Measurements from ENCODE around the gene CFAP90.

The CFAP90 gene, protein sequence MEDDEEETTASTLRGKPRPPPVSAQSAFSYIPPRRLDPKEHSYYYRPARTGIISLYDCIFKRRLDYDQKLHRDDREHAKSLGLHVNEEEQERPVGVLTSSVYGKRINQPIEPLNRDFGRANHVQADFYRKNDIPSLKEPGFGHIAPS

DNA sequence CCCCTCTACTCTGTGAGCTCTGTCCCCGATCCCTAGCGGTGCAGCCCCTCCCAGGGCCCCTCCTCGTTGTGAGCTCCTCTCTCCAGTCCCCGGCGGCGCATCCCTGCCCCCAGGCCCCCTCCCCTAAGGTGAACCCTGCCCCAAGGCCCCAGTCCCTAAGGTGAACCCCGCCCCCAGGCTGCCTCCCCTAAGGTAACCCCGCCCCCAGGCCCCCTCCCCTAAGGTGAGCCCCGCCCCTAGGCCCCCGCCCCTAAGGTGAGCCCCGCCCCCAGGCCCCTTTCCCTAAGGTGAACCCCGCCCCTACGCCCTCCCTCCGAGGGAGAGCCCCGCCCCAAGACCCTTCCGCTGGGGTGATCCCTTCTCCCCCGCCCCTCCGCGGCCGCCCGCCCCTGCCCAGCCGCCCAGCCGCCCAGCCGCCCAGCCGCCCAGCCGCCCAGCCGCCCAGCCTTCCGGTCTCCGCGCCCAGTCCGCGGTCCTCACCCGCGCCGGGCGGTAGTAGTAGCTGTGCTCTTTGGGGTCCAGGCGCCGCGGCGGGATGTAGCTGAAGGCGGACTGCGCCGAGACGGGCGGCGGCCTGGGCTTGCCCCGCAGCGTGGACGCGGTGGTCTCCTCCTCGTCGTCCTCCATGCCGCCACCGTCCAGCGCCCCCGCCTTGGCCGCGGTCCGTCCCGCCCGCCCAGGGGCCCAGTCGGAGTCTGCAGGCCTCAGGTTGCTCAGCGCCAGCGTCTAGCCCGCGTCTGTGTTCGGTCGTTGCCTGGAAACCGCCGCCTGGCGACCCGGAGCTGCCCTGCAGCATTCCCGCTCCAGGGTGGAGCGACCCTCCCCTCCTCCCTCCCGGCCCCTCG lies at the start of gene CFAP90:
CFAP90 (minus strand) TSS at position 739 of the 845 bp plus-strand sequence; CDS start at position 627, 112 bp downstream.
- DNase-seq, result no peak

DNA sequence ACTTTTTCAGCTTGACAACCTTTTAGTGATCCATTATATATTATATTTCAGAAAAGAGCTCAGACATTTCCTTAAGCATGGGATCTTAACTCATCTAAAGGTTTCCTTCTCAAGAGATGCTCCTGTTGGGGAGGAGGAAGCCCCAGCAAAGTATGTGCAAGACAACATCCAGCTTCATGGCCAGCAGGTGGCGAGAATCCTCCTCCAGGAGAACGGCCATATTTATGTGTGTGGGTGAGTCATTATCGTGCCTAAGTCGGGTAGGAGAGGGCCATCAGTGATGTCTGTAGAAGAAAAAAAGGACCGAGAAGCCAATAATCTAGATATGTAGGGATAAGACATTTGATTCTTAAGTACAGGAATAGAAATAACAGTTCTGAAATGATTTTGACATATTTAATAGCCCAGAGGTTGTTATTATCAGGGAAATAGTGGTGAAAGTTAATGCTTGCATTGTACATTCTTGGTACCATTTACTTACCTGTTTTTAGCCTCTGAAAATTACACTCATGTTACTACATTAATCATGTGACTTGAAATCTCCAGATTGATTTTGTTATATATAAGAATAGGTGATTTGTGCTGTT lies 46.2 kb upstream of the CFAP90 start:
- peak; percentile 59 for DNase-seq

DNA sequence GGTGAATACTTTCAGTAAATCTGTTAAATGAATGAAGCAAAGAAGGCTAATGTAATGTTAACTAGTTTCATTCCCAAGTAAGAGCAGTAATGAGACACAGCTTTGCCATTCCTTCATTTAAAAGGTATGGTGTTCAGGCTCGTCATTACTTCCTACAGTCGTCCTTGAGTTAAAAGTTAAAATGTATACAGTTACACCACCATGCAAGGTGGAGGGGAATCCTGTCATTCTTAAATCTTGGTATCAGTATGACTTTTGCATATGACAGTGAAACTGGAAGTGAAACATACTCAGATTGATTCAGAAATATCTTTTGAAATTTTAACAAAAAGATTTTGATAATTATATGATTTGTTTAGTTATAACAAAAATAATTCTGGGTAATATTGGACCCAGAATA lies 43.9 kb upstream of the CFAP90 start:
- no peak for DNase-seq

DNA sequence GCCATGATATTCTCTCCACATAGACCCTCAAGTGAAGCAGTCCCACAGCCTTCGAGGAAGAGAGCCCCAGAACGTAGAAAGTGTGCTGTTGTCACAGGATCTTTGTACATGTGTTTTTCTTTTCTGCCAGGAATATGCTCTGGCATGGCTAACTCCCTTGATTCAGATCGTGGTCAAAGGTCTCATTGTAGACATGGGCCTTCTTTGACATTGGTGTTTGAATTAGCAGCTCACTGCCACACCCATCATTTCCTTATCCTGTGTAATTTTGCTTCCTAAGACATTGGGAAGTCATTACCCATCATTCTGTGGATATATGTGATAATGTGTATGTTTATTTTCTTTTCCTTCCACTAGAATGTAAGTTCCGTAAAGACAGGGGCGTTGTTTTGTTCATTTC lies 43.5 kb upstream of the CFAP90 start:
- no peak for DNase-seq

DNA sequence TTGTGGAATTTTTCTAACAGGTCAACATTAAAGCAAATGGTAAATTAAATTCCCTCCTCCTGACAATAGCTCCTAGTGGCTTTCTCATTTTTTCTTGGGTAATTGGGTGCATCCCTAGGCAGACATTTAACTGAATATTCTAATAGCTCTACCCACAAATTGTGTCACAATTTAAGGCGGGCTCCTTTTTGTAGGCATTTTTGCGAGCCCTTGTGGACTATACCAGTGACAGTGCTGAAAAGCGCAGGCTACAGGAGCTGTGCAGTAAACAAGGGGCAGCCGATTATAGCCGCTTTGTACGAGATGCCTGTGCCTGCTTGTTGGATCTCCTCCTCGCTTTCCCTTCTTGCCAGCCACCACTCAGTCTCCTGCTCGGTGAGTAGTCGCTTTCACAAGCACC lies 38.0 kb upstream of the CFAP90 start:
- no peak for DNase-seq

DNA sequence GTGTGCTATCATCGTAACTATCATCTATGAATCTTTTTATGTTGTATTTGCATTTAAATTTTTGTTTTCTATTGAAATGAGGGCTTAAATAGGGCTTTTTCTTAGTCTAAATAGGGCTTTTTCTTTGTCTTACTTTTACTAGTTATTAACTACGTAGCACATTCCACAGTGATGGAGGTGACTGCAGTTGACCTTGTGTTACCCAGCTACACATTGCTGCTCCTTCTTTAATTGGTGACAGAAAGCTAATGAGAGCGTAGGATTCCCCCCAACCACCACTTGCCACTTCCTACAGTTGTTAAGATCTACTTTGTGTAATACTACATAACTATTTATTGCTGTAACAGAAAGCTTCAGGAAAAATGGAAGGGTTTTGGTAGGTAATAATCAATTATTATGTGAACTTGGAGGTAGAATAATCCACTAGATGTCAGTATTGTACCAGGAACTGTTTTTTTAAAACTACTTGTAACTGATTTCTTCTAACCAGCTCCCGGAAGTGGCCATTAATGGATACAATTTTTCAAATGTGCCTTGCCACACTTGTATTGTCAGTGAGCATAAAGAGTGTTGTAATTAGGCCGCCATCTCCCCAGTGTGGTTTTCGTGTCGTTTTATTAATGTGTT lies 36.0 kb upstream of the CFAP90 start:
- DNase-seq, result peak; percentile 61

DNA sequence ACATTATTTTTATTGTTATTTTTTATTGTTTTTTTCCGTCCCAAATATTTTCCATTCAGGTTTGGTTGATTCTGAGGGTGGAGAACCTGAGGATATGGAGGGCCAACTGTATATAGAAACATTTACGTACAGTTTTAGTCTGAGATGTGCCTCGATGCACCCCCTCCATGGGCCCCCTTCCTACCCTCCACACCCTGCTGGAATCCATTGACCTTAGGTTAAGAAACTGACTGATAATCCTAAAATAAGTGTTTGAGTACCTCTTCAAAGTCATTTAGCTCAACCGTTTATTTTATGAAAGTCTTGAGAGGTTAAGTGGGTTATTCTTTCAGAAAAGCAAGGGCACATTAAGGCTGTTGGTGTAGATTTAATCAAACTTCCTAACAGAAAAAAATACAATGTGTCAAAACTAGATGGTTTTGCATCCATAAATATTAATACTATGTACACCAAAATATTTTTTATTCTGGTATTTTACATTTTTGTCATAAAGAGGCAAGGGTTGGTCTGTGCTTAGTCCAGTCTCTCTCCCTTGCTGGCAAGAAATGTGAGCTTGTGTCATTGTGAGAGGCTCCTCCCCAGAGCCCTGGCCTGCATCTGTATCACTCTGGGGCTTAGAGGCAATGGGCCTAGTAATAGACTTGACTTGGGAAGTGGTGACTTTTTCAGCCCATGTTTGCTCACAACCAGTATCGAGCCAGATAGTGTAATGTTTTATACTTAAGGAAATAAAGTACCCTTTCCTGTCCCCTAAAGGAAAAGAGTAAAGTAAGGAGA lies 33.7 kb upstream of the CFAP90 start:
- DNase-seq, result no peak

DNA sequence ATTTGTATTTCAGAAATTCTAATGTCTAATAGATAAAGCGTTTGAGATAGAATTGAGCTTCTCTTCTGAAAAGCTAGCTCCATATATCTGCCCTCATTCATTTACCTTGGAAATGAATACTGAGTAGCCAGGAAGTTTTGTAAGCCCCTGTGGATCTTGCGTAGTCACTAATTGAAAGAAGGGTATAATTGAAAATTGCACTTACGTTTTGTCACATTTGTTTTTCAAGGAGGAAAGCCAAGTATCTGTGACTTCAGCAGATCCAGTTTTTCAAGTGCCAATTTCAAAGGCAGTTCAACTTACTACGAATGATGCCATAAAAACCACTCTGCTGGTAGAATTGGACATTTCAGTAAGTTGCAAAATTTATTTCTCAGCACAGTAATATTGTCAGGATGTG lies 32.0 kb upstream of the CFAP90 start:
- no peak for DNase-seq

DNA sequence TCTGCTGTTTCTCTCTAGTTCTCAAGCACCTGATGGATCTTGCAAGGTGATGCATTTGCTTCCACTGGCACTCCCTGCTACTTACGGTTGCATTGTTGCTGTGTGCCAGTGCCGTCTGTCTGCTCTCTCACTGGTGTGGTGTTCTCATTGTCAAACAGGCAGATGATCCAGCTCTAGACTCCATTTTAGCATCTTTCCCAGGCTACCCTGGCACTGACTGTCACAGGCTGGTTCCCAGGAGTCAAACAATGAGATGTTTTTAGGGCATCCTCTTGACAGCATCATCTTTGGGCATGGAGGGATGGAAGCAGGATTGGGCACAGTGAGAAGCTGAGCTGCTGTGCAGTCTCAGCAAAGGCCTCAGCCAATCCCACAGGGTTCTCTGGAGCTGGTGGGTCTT lies 30.9 kb upstream of the CFAP90 start:
- no peak for DNase-seq

DNA sequence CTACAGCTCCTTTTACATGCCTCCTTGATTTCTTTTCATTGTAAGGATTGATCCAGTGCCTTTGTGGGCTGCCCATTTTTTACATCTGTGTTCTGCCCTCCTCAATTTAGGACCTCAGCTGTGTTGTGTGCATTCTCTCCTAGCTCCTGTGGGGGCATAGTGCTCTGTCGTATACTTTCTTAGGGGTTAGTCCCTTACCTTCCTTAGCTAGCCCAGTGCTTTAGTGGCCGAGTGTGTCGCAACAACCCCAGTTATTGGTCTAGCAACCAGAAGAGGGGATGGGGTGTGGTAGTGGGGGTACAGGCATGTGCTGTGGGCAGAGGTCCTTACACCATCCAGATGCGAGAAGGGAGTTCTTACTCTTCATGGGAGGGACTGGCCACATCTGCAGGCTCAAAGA lies 30.2 kb upstream of the CFAP90 start:
- no peak for DNase-seq

DNA sequence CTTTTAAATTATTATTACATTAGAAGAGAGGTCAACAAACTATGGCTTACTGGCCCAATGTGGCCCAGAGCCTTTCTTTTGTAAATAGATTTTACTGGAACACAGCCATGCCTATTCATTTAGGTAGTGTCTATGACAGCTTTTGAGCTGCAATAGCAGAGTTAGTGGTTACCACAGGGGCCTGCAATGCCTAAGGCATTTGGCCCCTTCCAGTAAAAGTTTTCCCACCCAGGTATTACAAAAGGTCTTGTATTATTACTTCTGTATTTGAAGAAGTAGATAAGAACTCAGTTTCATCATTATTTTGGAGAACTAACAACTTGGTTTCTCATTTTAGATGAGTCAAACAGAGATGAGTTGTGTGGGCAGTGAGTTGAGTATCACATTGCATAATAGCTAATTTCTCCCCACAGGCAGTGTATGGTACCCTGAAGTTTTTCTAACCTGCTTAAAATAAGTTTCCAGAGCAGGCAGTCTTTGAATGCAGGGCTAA lies 27.5 kb upstream of the CFAP90 start:
- no peak for DNase-seq

DNA sequence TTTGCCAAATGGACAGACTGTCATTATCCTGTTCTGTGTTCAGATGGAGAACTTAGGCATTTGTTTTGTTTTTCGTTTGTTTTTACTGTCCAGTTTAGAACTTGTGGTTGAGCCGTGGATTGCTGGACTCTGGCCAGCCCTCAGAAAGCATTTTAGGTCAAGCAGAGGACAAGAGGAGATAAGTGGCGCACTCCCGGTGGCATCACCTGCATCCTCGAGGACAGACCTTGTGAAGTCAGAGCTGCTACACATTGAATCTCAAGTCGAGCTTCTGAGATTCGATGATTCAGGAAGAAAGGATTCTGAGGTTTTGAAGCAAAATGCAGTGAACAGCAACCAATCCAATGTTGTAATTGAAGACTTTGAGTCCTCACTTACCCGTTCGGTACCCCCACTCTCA lies 26.9 kb upstream of the CFAP90 start:
- no peak for DNase-seq

DNA sequence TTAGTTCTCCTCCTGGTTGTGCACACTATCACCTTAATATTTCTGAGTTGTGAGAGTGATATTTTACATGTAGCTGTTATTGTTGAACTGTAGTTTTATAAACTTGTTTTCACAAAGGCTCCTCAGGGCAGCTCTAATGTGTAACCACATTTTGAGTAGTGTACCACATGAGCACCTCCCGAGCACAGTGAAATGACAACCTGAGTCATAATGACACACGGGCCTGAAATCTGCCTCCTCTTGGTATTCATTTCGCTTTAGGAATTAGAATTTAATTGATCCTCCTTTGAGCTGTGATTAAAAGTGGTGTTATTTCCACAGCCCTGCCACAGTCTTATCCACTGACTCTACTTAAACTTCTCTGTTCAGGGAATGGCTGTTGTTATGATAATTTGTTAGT lies 25.9 kb upstream of the CFAP90 start:
- no peak for DNase-seq

DNA sequence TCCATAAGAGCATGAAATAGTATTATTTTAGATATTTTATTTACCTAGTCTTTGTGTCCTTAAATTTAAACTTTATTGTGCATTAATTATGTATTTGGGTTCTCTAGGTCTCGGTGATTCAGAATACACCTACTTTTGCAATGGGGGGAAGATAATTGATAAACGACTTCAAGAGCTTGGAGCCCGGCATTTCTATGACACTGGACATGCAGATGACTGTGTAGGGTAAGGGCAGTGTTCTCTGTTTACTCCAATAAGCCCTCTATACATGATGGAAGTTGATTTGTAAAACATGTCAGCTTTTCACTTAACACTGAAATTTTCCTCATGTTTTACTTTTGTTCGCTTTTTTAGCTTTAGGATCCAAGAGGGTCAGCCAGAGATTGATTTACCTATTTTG lies 24.2 kb upstream of the CFAP90 start:
- DNase-seq, result no peak

DNA sequence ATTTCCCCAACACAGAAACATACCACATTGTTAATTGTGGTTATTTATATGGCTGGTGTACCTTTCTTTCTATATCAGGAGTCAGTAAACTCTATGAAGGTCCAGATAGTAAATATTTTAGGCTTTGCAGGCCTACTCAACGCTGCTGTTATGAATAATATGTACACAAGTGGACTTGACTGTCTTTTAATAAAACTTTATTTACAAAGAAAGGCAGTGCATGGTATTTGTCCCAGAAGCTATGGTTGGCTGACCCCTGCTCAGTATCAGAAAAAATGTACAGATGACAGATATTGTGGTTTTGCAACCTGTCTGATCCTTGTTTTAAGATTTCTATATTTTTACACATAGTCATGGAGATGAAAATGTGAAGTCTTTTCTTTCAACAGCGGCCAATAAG lies 23.7 kb upstream of the CFAP90 start:
- DNase-seq, result no peak

DNA sequence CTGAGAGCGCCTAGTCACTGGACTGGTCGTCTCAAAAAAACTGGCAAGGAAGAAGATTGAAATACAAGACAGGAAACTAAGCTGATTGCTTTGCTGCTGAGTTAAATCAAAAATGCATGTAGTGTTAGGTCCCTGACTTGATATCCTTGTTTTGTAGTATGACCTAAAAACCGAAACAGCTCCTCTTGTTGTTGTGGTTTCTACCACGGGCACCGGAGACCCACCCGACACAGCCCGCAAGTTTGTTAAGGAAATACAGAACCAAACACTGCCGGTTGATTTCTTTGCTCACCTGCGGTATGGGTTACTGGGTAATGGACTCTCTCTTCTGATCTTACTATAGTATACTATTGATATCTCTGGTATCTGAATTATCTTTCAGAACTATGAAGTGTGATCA lies 22.3 kb upstream of the CFAP90 start:
- no peak for DNase-seq

DNA sequence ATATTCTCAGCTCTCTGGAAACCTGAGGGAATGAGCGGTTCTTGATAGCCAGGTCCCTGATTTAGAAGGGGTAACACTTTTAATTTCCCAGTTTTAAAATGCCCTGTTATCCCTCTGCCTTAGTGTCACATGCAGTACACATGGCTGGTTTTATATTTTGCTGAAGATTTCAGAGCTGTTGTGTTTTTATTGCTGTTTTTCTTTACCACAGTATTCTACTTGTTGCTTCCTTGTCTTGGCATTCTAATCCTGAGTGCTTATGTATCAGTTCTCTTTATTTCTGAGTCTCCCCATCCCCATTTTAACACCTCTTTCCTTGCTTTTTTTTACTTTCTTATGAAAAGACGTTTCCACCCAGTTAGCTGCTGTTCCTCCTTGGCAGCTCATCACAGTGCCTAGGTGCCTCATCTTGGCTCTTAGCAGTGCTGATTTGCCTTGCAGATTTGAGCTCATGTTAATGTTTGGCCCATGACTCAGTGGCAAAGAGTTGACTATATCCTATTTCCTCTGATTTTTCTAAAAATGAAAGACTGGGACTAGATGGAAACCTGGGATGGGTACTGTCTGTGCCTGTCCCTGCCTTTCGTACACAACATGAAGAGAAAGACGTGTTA lies 21.7 kb upstream of the CFAP90 start:
- DNase-seq, result no peak

DNA sequence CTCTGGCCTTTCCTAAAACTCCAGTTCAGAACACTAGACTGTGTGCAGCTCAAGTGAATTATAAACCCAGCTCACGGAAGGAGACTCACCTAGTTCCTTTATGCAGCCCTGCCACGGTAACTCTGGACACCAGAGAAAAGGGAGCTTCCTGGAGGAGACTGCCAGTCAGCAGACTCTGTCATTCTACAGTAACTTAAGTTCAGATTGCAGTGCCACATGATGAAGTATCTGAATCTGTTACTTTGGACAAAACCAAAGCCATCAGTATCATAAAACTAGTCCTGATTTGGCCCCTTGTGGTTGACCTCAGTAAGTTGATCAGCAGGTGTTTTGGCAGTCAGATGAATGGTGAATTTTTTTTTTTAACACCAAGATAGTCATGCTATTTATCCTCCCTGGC lies 20.7 kb upstream of the CFAP90 start:
- DNase-seq, result peak; percentile 16

DNA sequence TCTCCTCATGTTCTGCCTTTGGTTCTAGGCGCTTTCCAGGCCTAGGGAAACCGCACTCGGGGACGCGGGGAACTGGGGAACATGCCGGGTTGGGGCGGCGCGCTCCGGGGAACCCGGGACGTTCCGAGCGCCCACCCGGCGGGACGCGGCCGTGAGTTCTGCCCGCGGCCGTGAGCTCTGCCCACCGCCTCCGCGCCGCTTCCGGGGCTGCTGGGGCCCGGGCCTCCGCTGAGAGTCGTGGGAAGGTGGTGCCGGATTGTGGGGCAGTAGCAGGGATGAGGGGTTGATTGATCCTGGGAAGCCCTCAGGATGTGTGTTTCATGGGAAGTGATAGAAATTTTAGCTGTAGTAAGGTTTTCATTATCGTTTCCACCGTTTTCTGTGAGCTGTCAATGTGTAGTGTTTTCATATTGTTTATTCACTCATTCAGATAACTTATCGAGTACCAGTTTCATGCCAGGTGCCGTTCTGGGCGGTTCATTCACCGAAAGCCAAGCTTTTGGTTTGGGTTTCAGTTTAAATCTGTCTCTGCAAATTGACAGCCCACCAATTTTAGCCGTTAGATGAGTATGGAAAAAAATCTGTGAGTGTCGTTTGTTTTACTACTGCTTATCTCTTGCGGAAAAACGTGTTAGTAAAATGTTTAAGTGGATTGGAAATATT lies 18.7 kb upstream of the CFAP90 start:
- DNase-seq, result peak; percentile 32

DNA sequence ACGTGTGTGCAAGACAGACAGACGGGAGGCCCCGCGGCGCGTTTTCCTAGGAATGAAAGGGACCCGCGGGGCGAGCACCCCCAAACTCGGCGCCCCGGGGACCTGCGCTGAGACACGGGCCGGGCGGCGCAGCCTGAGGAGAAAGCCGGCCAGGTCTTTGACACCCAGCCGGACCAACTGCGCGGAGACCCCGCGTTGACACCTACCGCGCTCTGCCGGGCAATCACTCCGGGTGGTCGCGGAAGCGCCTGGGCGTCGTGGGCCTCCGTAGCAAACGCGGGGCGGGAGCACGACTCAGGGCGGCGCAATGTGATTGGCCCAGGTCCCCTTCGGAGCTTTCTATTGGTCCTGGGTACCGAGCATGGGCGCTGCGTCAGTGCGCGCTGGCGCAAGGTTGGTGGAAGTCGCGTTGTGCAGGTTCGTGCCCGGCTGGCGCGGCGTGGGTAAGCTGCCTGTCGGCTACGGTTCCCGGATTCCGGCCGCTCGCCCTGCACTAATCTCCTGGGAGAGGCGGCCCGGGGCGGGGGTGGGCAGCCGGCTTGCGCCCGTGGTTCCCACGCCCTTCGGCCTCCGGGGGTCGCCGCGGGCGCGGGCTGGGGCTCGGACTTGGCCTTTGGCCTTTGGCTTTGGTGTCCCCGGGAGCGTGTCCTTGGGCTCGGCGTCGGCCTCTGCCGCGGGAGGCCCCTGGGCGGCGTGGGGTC lies 18.0 kb upstream of the CFAP90 start, which contains the start of the genes FASTKD3 and MTRR:
FASTKD3 (minus strand) TSS at position 259 of the 701 bp plus-strand sequence. CDS start 948 bp downstream, outside the sequence.
MTRR (plus strand) TSS at position 376 of the 701 bp plus-strand sequence. CDS start 1,647 bp downstream, outside the sequence.
- DNase-seq, result peak; percentile 93

DNA sequence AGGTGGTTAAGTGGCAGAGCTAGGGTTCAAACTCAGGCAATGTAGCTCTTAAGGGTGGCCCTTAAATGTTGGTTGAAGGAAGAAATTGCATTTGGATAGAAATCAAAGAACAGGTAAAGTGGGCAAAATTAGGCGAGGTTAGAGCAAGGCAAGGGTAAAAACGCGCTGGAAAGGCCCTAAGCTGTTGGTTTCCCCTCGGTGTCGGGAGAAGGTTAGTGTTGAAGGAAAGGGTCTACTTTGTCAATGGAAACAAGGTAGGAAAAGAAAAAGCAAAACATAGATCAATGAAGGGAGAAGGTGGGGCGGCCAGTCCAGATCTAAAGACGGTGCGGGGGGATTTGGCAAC lies 17.5 kb upstream of the CFAP90 start:
- DNase-seq, result peak; percentile 40

Data from hematopoietic multipotent progenitor cell treated with erythropoietin and hydrocortisone succinate and interleukin-3 and kit ligand, for 8 days (in vitro differentiated cells).